HCT116 (cell line): ENCODE results near the gene PHF21B. TPM values are rescaled to one million over a fixed set of nuclear protein-coding genes. Genes with fewer than 3 reads are reported as not detected.

ENCODE experiments used
- ATAC-seq: fragments of 200-7000 bp; cut with Tn5 transposase; 2 replicates; pipeline ENCODE4 v1.9.1; 2020; ENCODE audit warnings: mild to moderate bottlenecking, moderate library complexity
- BruUV-seq: library from RNA; stranded (reverse); fragments of 400-500 nt; replicated peaks from 2 replicates; lab custom pipeline; 2021; lab: Mats Ljungman, UMichigan
- CTCF ChIA-PET: fragments of 300-600 bp; sonication (Branson Sonifier 250); formaldehyde crosslinking; loops from one replicate; lab custom pipeline; 2021; ENCODE audit warnings: antibody characterized with exemption; lab: Charles Lee
- POLR2A ChIA-PET: fragments of 300-600, 350-600 bp; sonication (Branson Sonifier 250); formaldehyde crosslinking; loops from one replicate; lab custom pipeline; 2021; ENCODE audit warnings: antibody characterized with exemption; lab: Charles Lee
- RAD21 ChIA-PET, 2 experiments: fragments of 300-600 bp; sonication (Branson Sonifier 250); formaldehyde crosslinking; loops; one replicate each; lab custom pipeline; 2023; ENCODE audit warnings: low total read pairs in 2 of 2; ENCODE audit not compliant: uncharacterized antibody in 2 of 2, unreplicated experiment in 2 of 2, low non-redundant PET in 1 of 2; lab: Charles Lee
- DNase-seq: peaks from one replicate; pipeline ENCODE4 v3.0.0-alpha.2; 2010; ENCODE audit warnings: low read depth, low spot score
- H2AFZ ChIP-seq: fragments of 200-600 bp; shearing (Covaris generic), sonication (generic); 2 replicates; pipeline ENCODE4 v1.6.1; 2017; ENCODE audit warnings: low read depth, mixed run types, mixed read lengths, antibody characterized with exemption, low read length; ENCODE audit not compliant: poor library complexity, severe bottlenecking
- H3K27ac ChIP-seq: 2 replicates; pipeline ENCODE4 v1.5.1; 2012; ENCODE audit warnings: low read depth, low read length
- H3K27me3 ChIP-seq: fragments of 200-600 bp; sonication (generic); 2 replicates; pipeline ENCODE4 v1.6.1; 2016; ENCODE audit warnings: mixed run types, low read length, mixed read lengths; ENCODE audit not compliant: insufficient read depth
- H3K36me3 ChIP-seq, 2 experiments: fragments of 200-500 bp in 1 of 2; fragments of 200-600 bp in 1 of 2; sonication (Bioruptor generic) in 1 of 2; sonication (generic) in 1 of 2; 2 replicates each; pipeline versions ENCODE4 v1.5.1 to v1.6.1; 2014 to 2016; ENCODE audit warnings: low read length in 2 of 2, inconsistent platforms in 1 of 2, mixed read lengths in 1 of 2, mixed run types in 1 of 2; ENCODE audit not compliant: insufficient read depth in 2 of 2, control insufficient read depth in 1 of 2
- H3K4me1 ChIP-seq, 2 experiments: fragments of 200-600 bp in 1 of 2; sonication (generic) in 1 of 2; 2 replicates each; pipeline versions ENCODE4 v1.5.1 to v1.6.1; 2012 to 2017; ENCODE audit warnings: low read length in 2 of 2, inconsistent platforms in 1 of 2, mild to moderate bottlenecking in 1 of 2, mixed read lengths in 1 of 2, mixed run types in 1 of 2, moderate library complexity in 1 of 2; ENCODE audit not compliant: insufficient read depth in 2 of 2, control insufficient read depth in 1 of 2
- H3K4me2 ChIP-seq: fragments of 200-600 bp; sonication (generic); 2 replicates; pipeline ENCODE4 v1.6.1; 2017; ENCODE audit warnings: mixed run types, low read length, mixed read lengths
- H3K4me3 ChIP-seq, 2 experiments: fragments of 200-600 bp in 1 of 2; sonication (generic) in 1 of 2; replicated peaks in 1 of 2; 2 replicates each; pipeline ENCODE4 v1.5.1; 2011 to 2016; ENCODE audit warnings: low read length in 2 of 2, control low read depth in 1 of 2, low read depth in 1 of 2, mild to moderate bottlenecking in 1 of 2, mixed read lengths in 1 of 2, mixed run types in 1 of 2
- H3K79me2 ChIP-seq: fragments of 200-600 bp; sonication (generic); 2 replicates; pipeline ENCODE4 v1.6.1; 2017; ENCODE audit warnings: mild to moderate bottlenecking, mixed run types, low read length, moderate library complexity, mixed read lengths; ENCODE audit not compliant: insufficient read depth
- H3K9ac ChIP-seq: fragments of 200-600 bp; sonication (generic); 2 replicates; pipeline ENCODE4 v1.6.1; 2016; ENCODE audit warnings: low read length, mixed read lengths
- H3K9me2 ChIP-seq: fragments of 200-600 bp; sonication (generic), shearing (Covaris generic); 2 replicates; pipeline ENCODE4 v1.6.1; 2017; ENCODE audit warnings: mixed run types, mild to moderate bottlenecking, moderate library complexity; ENCODE audit not compliant: insufficient read depth
- H3K9me3 ChIP-seq, 2 experiments: fragments of 200-500 bp in 1 of 2; fragments of 200-600 bp in 1 of 2; sonication (Bioruptor generic) in 1 of 2; sonication (generic) in 1 of 2; 2 replicates each; pipeline ENCODE4 v1.6.1; 2014 to 2017; ENCODE audit warnings: low read length in 2 of 2, mixed read lengths in 2 of 2, inconsistent platforms in 1 of 2, low read depth in 1 of 2, mild to moderate bottlenecking in 1 of 2, mixed run types in 1 of 2, moderate library complexity in 1 of 2; ENCODE audit not compliant: control insufficient read depth in 1 of 2, insufficient read depth in 1 of 2
- H4K20me1 ChIP-seq: fragments of 200-600 bp; sonication (generic), shearing (Covaris generic); 2 replicates; pipeline ENCODE4 v1.6.1; 2017; ENCODE audit warnings: mixed run types, mild to moderate bottlenecking, moderate library complexity; ENCODE audit not compliant: insufficient read depth
- CEBPB ChIP-seq: IDR thresholded peaks from 2 replicates; pipeline ENCODE4 v1.6.1; 2012; ENCODE audit warnings: low read depth
- CTCF ChIP-seq, 3 experiments: fragments of 200-600 bp in 1 of 3; sonication (generic) in 1 of 3; IDR thresholded peaks in 2 of 3; conservative IDR thresholded peaks in 1 of 3; 2 replicates each; pipeline ENCODE4 v1.5.1; 2012 to 2017; ENCODE audit warnings: low read depth in 2 of 3, low read length in 2 of 3, antibody characterized with exemption in 1 of 3, borderline replicate concordance in 1 of 3, control low read depth in 1 of 3, mild to moderate bottlenecking in 1 of 3, mixed read lengths in 1 of 3, mixed run types in 1 of 3, moderate library complexity in 1 of 3; ENCODE audit not compliant: insufficient read depth in 1 of 3
- POLR2A ChIP-seq: IDR thresholded peaks from 2 replicates; pipeline ENCODE4 v1.7.0; 2011; ENCODE audit warnings: borderline replicate concordance; ENCODE audit not compliant: insufficient read depth, insufficient read length; ENCODE audit errors: extremely low read depth
- REST ChIP-seq: IDR thresholded peaks from 2 replicates; pipeline ENCODE4 v1.6.1; 2012; ENCODE audit warnings: low read depth
- YY1 ChIP-seq: IDR thresholded peaks from 2 replicates; pipeline ENCODE4 v1.6.1; 2011; ENCODE audit warnings: low read length, low read depth, moderate library complexity, mild to moderate bottlenecking; ENCODE audit not compliant: insufficient replicate concordance; ENCODE audit errors: extremely low read depth
- intact Hi-C: fragments of 100-400 bp; cut with micrococcal nuclease; formaldehyde crosslinking; loops from 2 replicates; pipeline ENCODE4 v1.10.0; 2022
- total RNA-seq: library from RNA; stranded (reverse); gene quantifications from one replicate; pipeline ENCODE4 v1.2.1, GENCODE V29; 2021; ENCODE audit not compliant: unreplicated experiment

The PHF21B gene
- total RNA-seq, 1 experiment from 2014 or later, result not detected

DNA sequence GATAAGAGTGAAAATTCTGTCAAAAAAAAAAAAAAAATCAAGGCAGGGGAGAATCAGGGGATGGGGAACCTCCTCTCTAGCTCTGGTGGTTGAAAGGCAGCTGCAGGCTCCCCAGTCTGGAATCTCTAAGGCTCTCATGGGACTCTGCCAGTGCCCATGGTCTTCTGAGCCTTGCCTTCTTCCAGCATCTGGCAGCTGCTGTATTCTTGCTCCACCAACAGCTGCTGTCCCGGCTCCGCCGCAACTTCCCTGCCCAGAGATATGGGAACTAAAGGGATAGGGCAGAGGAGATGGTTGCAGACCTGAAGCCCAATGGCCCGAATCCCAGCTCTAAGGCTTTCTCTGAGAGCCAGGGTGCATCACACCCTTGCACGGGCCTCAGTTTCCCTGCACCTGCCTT is 49.5 kb upstream of the PHF21B start (continued):
- TF ChIP-seq REST, result no peak

DNA sequence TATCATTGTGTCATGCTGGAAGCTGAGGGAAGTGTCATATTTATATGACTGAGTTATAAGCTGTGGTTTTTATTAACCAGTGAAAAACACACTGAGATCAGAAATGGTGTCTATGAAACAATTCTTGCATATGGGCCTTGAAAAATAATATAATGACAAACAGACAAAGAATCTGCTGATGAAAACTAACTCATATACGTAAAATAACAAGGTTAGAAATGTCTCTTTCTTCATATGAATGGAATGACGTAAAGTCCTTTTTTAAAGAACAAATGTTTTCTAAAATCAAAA is 48.8 kb upstream of the PHF21B start:
- ATAC-seq (no peak), DNase-seq (no peak)
- TF ChIP-seq CTCF (IDR thresholded peaks at IDR 0.05 in 2 of 3, conservative IDR thresholded peaks at IDR 0.05 in 1 of 3; ENCODE audit: borderline replicate concordance in 1 of 3, insufficient read depth in 1 of 3, low read depth in 2 of 3, low read length in 2 of 3), result no peak
- TF ChIP-seq YY1, result no peak
- no peak for TF ChIP-seq REST
- TF ChIP-seq CEBPB, result no peak
- TF ChIP-seq POLR2A, result no peak
- no peaks in the 10 kb centered on the region for H3K9me3 ChIP-seq
- H3K9ac ChIP-seq, result no peak overlapping the region
- H3K4me3 ChIP-seq, result no peak overlapping the region
- intact Hi-C loops, result no loop called here
- peaks cover under 1% of the 10 kb centered on the region; the same call in 1 of the 2 replicates for H3K27me3 ChIP-seq
- no TSS peak for BruUV-seq
- H3K9me2 ChIP-seq, result no peaks in the 10 kb centered on the region
- ChIA-PET RAD21 (no interaction called here), CTCF (no interaction called here), POLR2A (no interaction called here)
- no peaks in the 10 kb centered on the region for H4K20me1 ChIP-seq
- H3K4me2 ChIP-seq, result no peak overlapping the region
- H2AFZ ChIP-seq, result no peak overlapping the region
- no peak overlapping the region for H3K27ac ChIP-seq
- no peaks in the 10 kb centered on the region for H3K36me3 ChIP-seq
- H3K79me2 ChIP-seq, result no peaks in the 10 kb centered on the region
- H3K4me1 ChIP-seq, result no peaks in the 10 kb centered on the region
